Measurements from ENCODE around the gene TRIM13. TPM values are rescaled to one million over a fixed set of nuclear protein-coding genes. Genes with fewer than 3 reads are reported as not detected.

The TRIM13 gene
- total RNA-seq, 1 experiment from 2014 or later: 45.4 TPM

- WGBS (ENCODE audit: extremely low coverage, insufficient read length, low lambda C conversion rate): no CpG with 5 or more reads among the region's 68 CpGs
- no peak overlapping the region for H2AK5ac ChIP-seq (ENCODE audit: insufficient read length, low read length)
- H4K8ac ChIP-seq (replicated peaks; ENCODE audit: insufficient read length, low read depth, low read length): no peak overlapping the region
- no peak overlapping the region for H2AFZ ChIP-seq (ENCODE audit: low read length)
- H3K9me3 ChIP-seq (ENCODE audit: control insufficient read depth, low read depth, low read length): no peaks in the 10 kb centered on the region
- Mint-ChIP-seq H3K4me1 (peaks cover 26 to 27% of the 10 kb centered on the region in 2 experiments), H3K4me3 (peak overlapping the region; percentile 71 to 80), H3K27ac (no peak overlapping the region; a peak in 2 of 7 replicates), H3K36me3 (ENCODE audit: insufficient read depth in 1 of 3, low read depth in 3 of 3) (peaks cover 12 to 31% (median 22%) of the 10 kb centered on the region in 3 experiments; a peak in 6 of 7 replicates), H3K9me3 (no peaks in the 10 kb centered on the region; a peak in 1 of 5 replicates), H3K27me3 (ENCODE audit: low read depth) (peaks cover 4% of the 10 kb centered on the region)
- DNase-seq: peak; percentile 91
- no peak overlapping the region for H3K4ac ChIP-seq (ENCODE audit: low read depth, low read length)
- peak overlapping the region; percentile 88 for H3K4me2 ChIP-seq (ENCODE audit: insufficient read depth, insufficient read length, low read length)
- H2BK120ac ChIP-seq (ENCODE audit: low read depth, low read length, poor library complexity, severe bottlenecking): no peak overlapping the region
- H3K23ac ChIP-seq (ENCODE audit: insufficient read length, low read depth, low read length): no peak overlapping the region
- peak overlapping the region; percentile 50 for H2BK20ac ChIP-seq (ENCODE audit: low read depth, low read length, poor library complexity, severe bottlenecking)
- peak overlapping the region; percentile 78 for H3K18ac ChIP-seq (ENCODE audit: insufficient read length, low read depth, low read length)
- H2BK12ac ChIP-seq (ENCODE audit: insufficient read length, low read depth, low read length): no peak overlapping the region
- H3K79me1 ChIP-seq (ENCODE audit: insufficient read depth, low read depth, low read length, poor library complexity, severe bottlenecking): no peaks in the 10 kb centered on the region
- no peak overlapping the region for H2BK15ac ChIP-seq (ENCODE audit: low read depth, low read length)
- no peaks in the 10 kb centered on the region for H4K20me1 ChIP-seq (ENCODE audit: control insufficient read depth, insufficient read depth, insufficient read length)
- H3K56ac ChIP-seq (ENCODE audit: insufficient read length, low read depth, low read length): no peak overlapping the region
- H3K14ac ChIP-seq (ENCODE audit: insufficient read depth, low read length): peak overlapping the region; percentile 62
- H3K4me1 ChIP-seq (ENCODE audit: insufficient read depth, low read length): no peaks in the 10 kb centered on the region; the same call in 1 of the 2 replicates
- TF ChIP-seq CTCF (conservative IDR thresholded peaks at IDR 0.05): no peak
- H4K5ac ChIP-seq (ENCODE audit: insufficient read length, low read depth, low read length): no peak overlapping the region
- peaks cover 2% of the 10 kb centered on the region; the same call in 1 of the 2 replicates for H3K79me2 ChIP-seq (ENCODE audit: insufficient read depth, low read length)
- H3K27me3 ChIP-seq (ENCODE audit: insufficient read depth, low read length): no peaks in the 10 kb centered on the region
- no peak overlapping the region for H2BK5ac ChIP-seq (ENCODE audit: insufficient read length, low read length)
- H3T11ph ChIP-seq (ENCODE audit: low read length): no peak overlapping the region
- no peak overlapping the region for H3K27ac ChIP-seq (ENCODE audit: insufficient read length, low read depth, low read length)
- peaks cover 14% of the 10 kb centered on the region for H3K23me2 ChIP-seq (ENCODE audit: insufficient read length, low read depth, low read length, poor library complexity, severe bottlenecking)
- peak overlapping the region; percentile 39 for H3K9ac ChIP-seq (ENCODE audit: extremely low read depth, insufficient read length, low read length)
- H4K91ac ChIP-seq (ENCODE audit: insufficient read length, low read depth, low read length): no peak overlapping the region
Observed at GRCh38 chr13:49996161-49996915, 504 bp upstream of the TRIM13 start.
